ENCODE results near the gene FAM83E.

- TF ChIP-seq POLR2A (IDR thresholded peaks at IDR 0.05) (no peak), CTCF (IDR thresholded peaks at IDR 0.05) (peak in 1 of 3 experiments; percentile 7)
Measured at GRCh38 chr19:48644839-48645619, 30.2 kb upstream of the FAM83E start.

All from testis (tissue), 2 donors.